Inflammatory macrophage (primary cell): ENCODE measurements around the gene ARL6IP5.

Source experiments
- DNase-seq, 2 donors: peaks; one replicate each; pipeline ENCODE4 v3.0.0-alpha.2; 2020 to 2022
- total RNA-seq, 18 experiments: gene quantifications; one replicate each; lab custom pipeline; 2026; ENCODE audit warnings: mixed read lengths in 6 of 18, inconsistent platforms in 2 of 18; lab: John Stamatoyannopoulos, UW

The ARL6IP5 gene, protein sequence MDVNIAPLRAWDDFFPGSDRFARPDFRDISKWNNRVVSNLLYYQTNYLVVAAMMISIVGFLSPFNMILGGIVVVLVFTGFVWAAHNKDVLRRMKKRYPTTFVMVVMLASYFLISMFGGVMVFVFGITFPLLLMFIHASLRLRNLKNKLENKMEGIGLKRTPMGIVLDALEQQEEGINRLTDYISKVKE
- 148 to 387 (median 251) reads per million in 18 experiments for total RNA-seq

DNA sequence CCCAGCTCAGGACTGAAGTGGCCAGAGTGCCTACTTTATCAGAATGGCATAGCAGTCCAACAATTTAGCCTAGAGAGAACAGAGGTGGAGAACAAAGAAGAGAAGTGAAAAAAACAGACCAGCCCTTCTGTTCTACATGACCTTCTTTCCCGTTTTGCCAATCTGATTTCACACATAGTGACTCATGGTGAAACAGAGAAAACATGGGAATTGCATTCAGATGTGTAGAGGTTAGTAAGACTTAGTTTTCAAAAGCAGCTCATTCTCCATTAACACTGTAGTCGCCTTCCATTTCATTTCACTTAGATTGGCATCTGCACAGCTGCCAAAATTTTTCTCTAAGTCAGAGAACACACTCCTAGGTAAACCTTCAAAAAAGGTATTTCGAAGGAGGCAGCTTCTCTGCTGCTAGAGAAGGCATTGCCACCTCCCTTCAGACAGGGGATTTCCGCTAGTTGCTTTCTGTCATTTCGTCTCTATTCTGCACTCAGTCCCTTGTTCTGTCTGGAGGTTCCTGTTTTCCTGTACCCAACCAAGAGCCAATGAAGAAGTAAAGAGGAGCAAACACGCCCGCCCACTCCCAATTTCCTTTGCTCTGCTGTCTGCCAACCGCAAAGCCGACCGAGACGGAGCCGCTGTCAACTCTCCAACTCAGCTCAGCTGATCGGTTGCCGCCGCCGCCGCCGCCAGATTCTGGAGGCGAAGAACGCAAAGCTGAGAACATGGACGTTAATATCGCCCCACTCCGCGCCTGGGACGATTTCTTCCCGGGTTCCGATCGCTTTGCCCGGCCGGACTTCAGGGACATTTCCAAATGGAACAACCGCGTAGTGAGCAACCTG lies at the start of gene ARL6IP5:
Gene ARL6IP5, plus strand, starts transcription at position 612 of the 842 bp plus-strand sequence. Its CDS starts 111 bp downstream, at position 723.
- DNase-seq, result peak; percentile 96 to 99

GRCh38 chr3:69044608-69045007 lies 40.1 kb upstream of the ARL6IP5 start:
- DNase-seq, result no peak

- DNase-seq, result no peak
These were observed 35.7 kb upstream of the ARL6IP5 start for GRCh38 chr3:69048990-69049389.

DNA sequence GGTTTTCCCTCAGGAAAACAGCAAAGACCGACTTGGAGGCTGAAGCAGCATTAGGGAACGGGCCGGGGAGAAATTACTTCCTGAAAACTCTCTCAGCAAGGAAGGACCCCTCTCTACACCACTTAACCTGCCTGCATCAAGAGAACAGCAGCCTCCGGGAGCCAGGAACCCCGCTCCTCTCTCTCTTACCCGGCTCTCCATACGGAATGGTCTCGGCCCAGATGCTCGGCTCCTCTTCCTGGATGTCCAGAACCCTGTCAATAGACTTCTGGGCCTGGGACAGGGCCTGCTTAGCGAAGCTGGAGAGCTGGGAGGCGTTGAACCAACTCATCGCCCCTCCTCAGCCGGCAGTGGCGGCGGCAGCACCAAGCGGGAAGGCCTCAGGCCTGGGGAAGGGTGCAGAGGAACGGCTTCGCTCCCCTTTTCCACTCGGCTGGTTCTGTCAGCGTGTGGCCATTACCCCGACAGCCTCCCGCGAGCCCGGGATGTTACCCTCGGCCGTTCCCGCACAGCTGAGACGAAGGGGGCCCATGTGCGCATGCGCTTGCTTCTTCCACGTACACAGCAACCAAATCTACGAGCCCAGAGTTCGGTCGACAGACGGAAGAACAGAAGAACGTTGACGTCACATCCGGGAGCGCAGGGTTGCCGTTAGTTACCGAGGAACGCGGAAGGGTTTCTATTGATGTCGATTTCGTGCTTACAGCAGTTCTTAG lies 32.8 kb upstream of the ARL6IP5 start, which contains the start of gene TMF1:
Gene TMF1, minus strand, starts transcription at position 578 of the 716 bp plus-strand sequence. Its CDS starts 247 bp downstream, at position 331.
- DNase-seq, result peak; percentile 99 to 100

GRCh38 chr3:69052472-69052898 lies 32.3 kb upstream of the ARL6IP5 start:
- no peak for DNase-seq

- DNase-seq, result peak; percentile 6 to 20
These were observed 26.4 kb upstream of the ARL6IP5 start for GRCh38 chr3:69058180-69058946.

- DNase-seq, result no peak
These were observed 25.9 kb upstream of the ARL6IP5 start for GRCh38 chr3:69058947-69059224.

DNA sequence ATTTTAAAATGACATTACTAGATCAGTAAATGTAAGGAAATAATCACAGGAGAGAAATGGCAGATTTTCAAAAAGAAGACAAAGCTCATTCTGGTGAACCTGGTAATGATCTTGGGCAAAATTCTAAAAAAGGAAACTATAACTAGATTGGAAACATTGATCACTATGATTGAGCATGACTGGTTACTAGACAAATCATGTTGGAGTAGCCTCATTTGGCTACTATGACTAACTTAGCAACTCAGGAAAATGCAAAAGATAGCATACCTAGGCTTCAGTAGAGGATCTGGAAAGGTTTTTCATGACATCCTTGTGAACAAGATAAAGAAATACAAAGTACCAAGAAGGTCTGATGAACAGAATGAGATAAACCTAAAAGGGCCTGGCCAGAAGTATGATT lies 25.0 kb upstream of the ARL6IP5 start:
- DNase-seq, result no peak

- no peak for DNase-seq
These were observed 21.1 kb upstream of the ARL6IP5 start for GRCh38 chr3:69063636-69064035.

DNA sequence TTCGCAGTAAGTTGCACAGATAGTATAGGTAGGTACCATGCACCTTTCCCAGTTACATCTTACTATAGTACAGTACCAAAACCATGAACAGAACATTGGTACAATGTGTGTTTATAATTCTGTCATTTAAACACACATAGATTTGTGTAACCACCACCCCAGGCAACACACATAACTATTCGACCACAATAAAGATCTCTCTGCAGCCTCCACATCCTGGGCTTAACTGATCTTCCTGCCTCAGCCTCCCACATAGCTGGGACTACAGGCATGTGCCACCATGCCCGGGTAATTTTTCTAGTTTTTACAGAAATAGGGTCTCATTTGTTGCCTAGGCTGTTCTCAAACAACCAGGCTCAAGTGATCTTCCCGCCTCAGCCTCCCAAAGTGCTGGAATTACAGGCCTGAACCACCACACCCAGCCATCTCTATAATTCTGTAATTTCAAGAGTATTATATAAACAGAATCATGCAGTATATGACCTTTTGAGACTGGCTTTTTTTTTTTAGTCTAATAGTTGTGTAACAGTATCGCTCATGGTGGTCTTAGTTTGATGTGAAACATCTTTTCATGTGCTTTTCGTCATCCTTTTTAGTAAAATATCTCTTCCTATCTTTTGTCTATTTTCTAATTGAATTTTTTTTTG lies 19.3 kb upstream of the ARL6IP5 start:
- DNase-seq, result no peak

DNA sequence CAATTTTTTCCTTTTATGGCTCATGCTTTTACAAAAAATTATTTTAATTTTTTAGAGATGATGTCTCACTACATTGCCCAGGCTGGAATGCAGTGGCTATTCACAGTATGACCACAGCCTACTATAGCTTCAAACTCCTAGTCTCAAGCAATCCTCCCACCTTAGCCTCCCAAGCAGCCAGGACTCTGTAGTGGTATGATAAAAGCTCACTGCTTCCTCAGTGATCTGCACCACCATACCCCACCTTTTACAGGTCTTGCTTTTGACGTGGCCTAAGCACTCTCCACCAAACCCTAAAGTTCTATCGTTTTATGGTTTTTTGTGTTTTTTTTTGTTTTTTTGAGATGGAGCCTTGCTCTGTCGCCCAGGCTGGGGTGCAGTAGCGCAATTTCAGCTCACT lies 18.6 kb upstream of the ARL6IP5 start:
- DNase-seq, result no peak

- no peak for DNase-seq
These were observed 11.8 kb upstream of the ARL6IP5 start for GRCh38 chr3:69072928-69073327.

GRCh38 chr3:69079269-69080159 lies 5.2 kb upstream of the ARL6IP5 start:
- DNase-seq, result no peak

DNA sequence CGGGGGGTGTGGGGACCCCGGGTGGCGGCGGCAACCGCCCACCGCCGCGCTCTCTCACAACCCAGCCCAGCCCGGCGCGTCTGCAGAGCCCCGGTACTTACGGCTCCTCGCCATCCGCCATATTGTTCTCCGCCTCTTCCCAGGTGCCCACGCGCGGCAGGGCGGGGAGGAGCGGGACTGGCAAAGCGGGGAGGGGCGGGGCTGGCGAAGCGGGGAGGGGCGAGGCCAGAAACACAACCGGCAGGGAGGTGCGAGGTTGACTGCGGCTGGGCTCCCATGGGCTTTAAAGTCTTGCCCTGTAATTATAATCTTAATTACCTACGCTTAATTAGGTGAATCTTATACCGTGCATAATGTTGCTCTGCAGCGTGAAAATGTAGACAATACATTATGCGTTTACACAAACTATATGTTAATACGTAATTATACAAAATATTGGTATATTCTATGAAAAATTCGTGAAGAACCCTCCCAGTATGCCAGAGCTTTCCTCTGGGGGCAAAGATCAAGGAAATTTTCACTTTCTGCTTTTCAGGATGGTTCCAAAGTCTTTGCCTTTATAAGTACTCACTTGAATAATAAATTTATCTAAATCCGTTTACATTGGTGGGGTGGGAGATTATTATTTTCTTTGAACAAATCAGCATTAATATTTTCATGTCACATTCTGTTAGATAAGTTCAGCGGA lies 4.4 kb upstream of the ARL6IP5 start, which contains the start of gene UBA3:
Gene UBA3, minus strand, starts transcription at position 133 of the 688 bp plus-strand sequence. Its CDS starts 12 bp downstream, at position 121.
- peak; percentile 88 to 91 for DNase-seq

DNA sequence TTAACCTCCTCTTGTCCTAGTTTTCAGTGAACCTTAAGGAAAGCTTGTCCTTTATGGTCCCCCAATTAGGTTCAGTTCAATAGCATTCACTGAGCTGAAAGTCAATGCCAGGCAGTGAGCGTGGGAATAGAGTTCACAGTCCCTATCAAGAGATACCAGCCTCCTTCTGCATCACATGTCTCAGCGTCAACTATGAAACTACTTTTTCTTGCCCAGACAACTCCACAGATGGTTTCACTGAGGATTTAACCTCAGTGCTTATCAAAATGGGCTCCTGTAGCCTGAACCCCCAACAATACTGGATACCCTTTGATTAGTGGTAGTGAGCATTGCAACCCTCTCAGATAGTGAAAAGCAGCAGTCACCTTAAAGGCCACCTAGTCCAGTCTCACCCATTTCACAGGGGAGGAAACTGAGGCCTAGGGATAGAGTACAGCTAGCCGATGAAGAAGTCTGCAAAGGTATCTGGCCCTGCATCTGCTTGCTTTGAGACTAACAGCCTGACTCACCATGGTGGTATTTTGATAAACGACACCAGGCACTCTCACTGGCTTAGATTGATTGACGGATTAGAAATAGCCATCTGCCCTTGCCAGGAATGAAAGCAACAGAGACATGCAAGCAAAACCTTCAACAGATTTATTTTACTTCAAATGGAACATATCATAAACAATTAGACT lies 3.0 kb upstream of the ARL6IP5 start:
- DNase-seq, result no peak

- no peak for DNase-seq
These were observed 2.4 kb upstream of the ARL6IP5 start for GRCh38 chr3:69082361-69082760.

DNA sequence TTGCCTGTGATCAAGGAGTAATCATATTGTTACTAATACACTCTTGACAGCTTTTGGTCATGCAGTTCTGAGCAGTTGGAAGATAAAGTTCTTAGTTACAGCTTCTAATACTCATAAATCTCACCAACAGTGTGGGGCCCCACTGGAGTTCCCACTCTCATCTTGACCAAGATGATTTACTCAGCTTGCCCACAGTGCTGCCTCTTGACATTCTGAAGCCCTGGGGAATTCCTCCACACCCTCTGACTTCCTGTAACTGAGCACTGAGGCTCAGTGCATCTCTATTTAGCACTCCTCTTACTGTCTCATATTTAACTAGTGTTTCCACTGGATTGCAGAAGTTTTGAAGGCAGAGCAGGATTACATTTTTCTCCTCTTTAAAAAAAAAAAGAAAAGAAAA lies 1.9 kb upstream of the ARL6IP5 start:
- peak; percentile 75 to 87 for DNase-seq

DNA sequence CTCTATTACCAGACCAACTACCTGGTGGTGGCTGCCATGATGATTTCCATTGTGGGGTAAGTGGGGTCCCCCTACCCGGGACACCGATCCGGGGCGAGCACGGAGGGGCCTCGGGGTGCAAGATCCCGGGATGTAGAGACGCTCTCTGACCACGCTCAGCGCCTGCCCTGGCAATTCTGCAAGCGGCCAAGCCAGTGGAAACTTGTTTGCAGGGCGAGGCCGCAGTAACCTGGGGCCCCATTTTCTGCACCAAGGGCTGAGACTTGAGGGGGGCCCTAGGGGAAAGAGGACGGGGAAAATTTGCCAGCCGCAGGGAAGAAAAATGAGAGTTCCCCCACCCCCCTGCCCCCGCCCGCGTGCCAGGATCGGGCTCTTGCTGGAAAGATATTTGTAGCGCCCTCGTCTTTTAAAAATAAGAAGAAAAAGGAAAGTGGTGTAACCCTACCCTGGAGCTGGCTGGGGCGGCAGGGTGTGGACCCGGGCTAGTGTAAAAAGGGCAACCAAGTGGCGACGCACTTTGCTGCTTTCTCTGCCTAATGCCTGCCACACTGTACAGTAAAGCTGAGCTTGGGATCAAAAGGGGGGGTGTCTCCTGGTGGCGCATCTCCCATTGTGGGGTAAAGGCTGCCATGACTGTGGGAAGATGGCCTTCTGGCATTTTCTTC lies 563 bp downstream of the ARL6IP5 start:
- DNase-seq, result peak; percentile 24 to 28
